HCT116 (cell line): Measurements from ENCODE around the gene OR13C3. TPM values are rescaled to one million over a fixed set of nuclear protein-coding genes. Genes with fewer than 3 reads are reported as not detected.

Experiments
- ATAC-seq: fragments of 200-7000 bp; cut with Tn5 transposase; 2 replicates; pipeline ENCODE4 v1.9.1; 2020; ENCODE audit warnings: mild to moderate bottlenecking, moderate library complexity
- BruUV-seq: library from RNA; stranded (reverse); fragments of 400-500 nt; replicated peaks from 2 replicates; lab custom pipeline; 2021; lab: Mats Ljungman, UMichigan
- CTCF ChIA-PET: fragments of 300-600 bp; sonication (Branson Sonifier 250); formaldehyde crosslinking; loops from one replicate; lab custom pipeline; 2021; ENCODE audit warnings: antibody characterized with exemption; lab: Charles Lee
- POLR2A ChIA-PET: fragments of 300-600, 350-600 bp; sonication (Branson Sonifier 250); formaldehyde crosslinking; loops from one replicate; lab custom pipeline; 2021; ENCODE audit warnings: antibody characterized with exemption; lab: Charles Lee
- RAD21 ChIA-PET, 2 experiments: fragments of 300-600 bp; sonication (Branson Sonifier 250); formaldehyde crosslinking; loops; one replicate each; lab custom pipeline; 2023; ENCODE audit warnings: low total read pairs in 2 of 2; ENCODE audit not compliant: uncharacterized antibody in 2 of 2, unreplicated experiment in 2 of 2, low non-redundant PET in 1 of 2; lab: Charles Lee
- DNase-seq: peaks from one replicate; pipeline ENCODE4 v3.0.0-alpha.2; 2010; ENCODE audit warnings: low read depth, low spot score
- H2AFZ ChIP-seq: fragments of 200-600 bp; shearing (Covaris generic), sonication (generic); 2 replicates; pipeline ENCODE4 v1.6.1; 2017; ENCODE audit warnings: low read depth, mixed run types, mixed read lengths, antibody characterized with exemption, low read length; ENCODE audit not compliant: poor library complexity, severe bottlenecking
- H3K27ac ChIP-seq: 2 replicates; pipeline ENCODE4 v1.5.1; 2012; ENCODE audit warnings: low read depth, low read length
- H3K27me3 ChIP-seq: fragments of 200-600 bp; sonication (generic); 2 replicates; pipeline ENCODE4 v1.6.1; 2016; ENCODE audit warnings: mixed run types, low read length, mixed read lengths; ENCODE audit not compliant: insufficient read depth
- H3K36me3 ChIP-seq, 2 experiments: fragments of 200-500 bp in 1 of 2; fragments of 200-600 bp in 1 of 2; sonication (Bioruptor generic) in 1 of 2; sonication (generic) in 1 of 2; 2 replicates each; pipeline versions ENCODE4 v1.5.1 to v1.6.1; 2014 to 2016; ENCODE audit warnings: low read length in 2 of 2, inconsistent platforms in 1 of 2, mixed read lengths in 1 of 2, mixed run types in 1 of 2; ENCODE audit not compliant: insufficient read depth in 2 of 2, control insufficient read depth in 1 of 2
- H3K4me1 ChIP-seq, 2 experiments: fragments of 200-600 bp in 1 of 2; sonication (generic) in 1 of 2; 2 replicates each; pipeline versions ENCODE4 v1.5.1 to v1.6.1; 2012 to 2017; ENCODE audit warnings: low read length in 2 of 2, inconsistent platforms in 1 of 2, mild to moderate bottlenecking in 1 of 2, mixed read lengths in 1 of 2, mixed run types in 1 of 2, moderate library complexity in 1 of 2; ENCODE audit not compliant: insufficient read depth in 2 of 2, control insufficient read depth in 1 of 2
- H3K4me2 ChIP-seq: fragments of 200-600 bp; sonication (generic); 2 replicates; pipeline ENCODE4 v1.6.1; 2017; ENCODE audit warnings: mixed run types, low read length, mixed read lengths
- H3K4me3 ChIP-seq, 2 experiments: fragments of 200-600 bp in 1 of 2; sonication (generic) in 1 of 2; replicated peaks in 1 of 2; 2 replicates each; pipeline ENCODE4 v1.5.1; 2011 to 2016; ENCODE audit warnings: low read length in 2 of 2, control low read depth in 1 of 2, low read depth in 1 of 2, mild to moderate bottlenecking in 1 of 2, mixed read lengths in 1 of 2, mixed run types in 1 of 2
- H3K79me2 ChIP-seq: fragments of 200-600 bp; sonication (generic); 2 replicates; pipeline ENCODE4 v1.6.1; 2017; ENCODE audit warnings: mild to moderate bottlenecking, mixed run types, low read length, moderate library complexity, mixed read lengths; ENCODE audit not compliant: insufficient read depth
- H3K9ac ChIP-seq: fragments of 200-600 bp; sonication (generic); 2 replicates; pipeline ENCODE4 v1.6.1; 2016; ENCODE audit warnings: low read length, mixed read lengths
- H3K9me2 ChIP-seq: fragments of 200-600 bp; sonication (generic), shearing (Covaris generic); 2 replicates; pipeline ENCODE4 v1.6.1; 2017; ENCODE audit warnings: mixed run types, mild to moderate bottlenecking, moderate library complexity; ENCODE audit not compliant: insufficient read depth
- H3K9me3 ChIP-seq, 2 experiments: fragments of 200-500 bp in 1 of 2; fragments of 200-600 bp in 1 of 2; sonication (Bioruptor generic) in 1 of 2; sonication (generic) in 1 of 2; 2 replicates each; pipeline ENCODE4 v1.6.1; 2014 to 2017; ENCODE audit warnings: low read length in 2 of 2, mixed read lengths in 2 of 2, inconsistent platforms in 1 of 2, low read depth in 1 of 2, mild to moderate bottlenecking in 1 of 2, mixed run types in 1 of 2, moderate library complexity in 1 of 2; ENCODE audit not compliant: control insufficient read depth in 1 of 2, insufficient read depth in 1 of 2
- H4K20me1 ChIP-seq: fragments of 200-600 bp; sonication (generic), shearing (Covaris generic); 2 replicates; pipeline ENCODE4 v1.6.1; 2017; ENCODE audit warnings: mixed run types, mild to moderate bottlenecking, moderate library complexity; ENCODE audit not compliant: insufficient read depth
- CTCF ChIP-seq, 3 experiments: fragments of 200-600 bp in 1 of 3; sonication (generic) in 1 of 3; IDR thresholded peaks in 2 of 3; conservative IDR thresholded peaks in 1 of 3; 2 replicates each; pipeline ENCODE4 v1.5.1; 2012 to 2017; ENCODE audit warnings: low read depth in 2 of 3, low read length in 2 of 3, antibody characterized with exemption in 1 of 3, borderline replicate concordance in 1 of 3, control low read depth in 1 of 3, mild to moderate bottlenecking in 1 of 3, mixed read lengths in 1 of 3, mixed run types in 1 of 3, moderate library complexity in 1 of 3; ENCODE audit not compliant: insufficient read depth in 1 of 3
- EGR1 ChIP-seq: IDR thresholded peaks from 2 replicates; pipeline ENCODE4 v1.6.1; 2012; ENCODE audit warnings: low read depth
- ELF1 ChIP-seq: IDR thresholded peaks from 2 replicates; pipeline ENCODE4 v1.6.1; 2012; ENCODE audit warnings: low read depth, borderline replicate concordance
- EZH2 ChIP-seq: fragments of 200-600 bp; sonication (generic); IDR thresholded peaks from 2 replicates; pipeline ENCODE4 v1.6.1; 2017; ENCODE audit warnings: antibody characterized with exemption, mixed run types
- FOSL1 ChIP-seq: IDR thresholded peaks from 2 replicates; pipeline ENCODE4 v1.6.1; 2012; ENCODE audit warnings: low read depth
- JUND ChIP-seq: IDR thresholded peaks from 2 replicates; pipeline ENCODE4 v1.6.1; 2012
- POLR2A ChIP-seq: IDR thresholded peaks from 2 replicates; pipeline ENCODE4 v1.7.0; 2011; ENCODE audit warnings: borderline replicate concordance; ENCODE audit not compliant: insufficient read depth, insufficient read length; ENCODE audit errors: extremely low read depth
- POLR2AphosphoS5 ChIP-seq: IDR thresholded peaks from 2 replicates; pipeline ENCODE4 v1.6.1; 2011; ENCODE audit warnings: mild to moderate bottlenecking, low read depth, low read length, moderate library complexity
- SP1 ChIP-seq: IDR thresholded peaks from 2 replicates; pipeline ENCODE4 v1.6.1; 2012; ENCODE audit warnings: low read depth
- SRF ChIP-seq: IDR thresholded peaks from 2 replicates; pipeline ENCODE4 v1.6.1; 2012; ENCODE audit warnings: low read depth
- TCF7L2 ChIP-seq: IDR thresholded peaks from 2 replicates; pipeline ENCODE4 v1.7.0; 2011; ENCODE audit warnings: borderline replicate concordance, inconsistent platforms; ENCODE audit not compliant: insufficient read depth, insufficient read length; ENCODE audit errors: extremely low read depth
- ZFX ChIP-seq: fragments of 450-650 bp; IDR thresholded peaks from 2 replicates; pipeline ENCODE4 v1.6.1; 2017
- intact Hi-C: fragments of 100-400 bp; cut with micrococcal nuclease; formaldehyde crosslinking; loops from 2 replicates; pipeline ENCODE4 v1.10.0; 2022
- total RNA-seq: library from RNA; stranded (reverse); gene quantifications from one replicate; pipeline ENCODE4 v1.2.1, GENCODE V29; 2021; ENCODE audit not compliant: unreplicated experiment

OR13C3 gene
- total RNA-seq, 1 experiment from 2014 or later: not detected

- ChIA-PET RAD21 (no interaction called here), POLR2A (no interaction called here), CTCF (no interaction called here)
- Histone ChIP-seq H3K4me1 (no peaks in the 10 kb centered on the region), H3K27ac (no peak overlapping the region), H3K79me2 (no peaks in the 10 kb centered on the region), H3K9ac (no peak overlapping the region), H3K9me3 (no peaks in the 10 kb centered on the region), H4K20me1 (no peaks in the 10 kb centered on the region), H3K4me2 (no peak overlapping the region), H3K36me3 (no peaks in the 10 kb centered on the region), H2AFZ (no peak overlapping the region), H3K9me2 (no peaks in the 10 kb centered on the region), H3K4me3 (no peak overlapping the region), H3K27me3 (no peaks in the 10 kb centered on the region)
- no TSS peak for BruUV-seq
- DNase-seq: no peak
- ATAC-seq: no peak
- intact Hi-C loops: no loop called here
- TF ChIP-seq FOSL1: no peak
- no peak for TF ChIP-seq CTCF (IDR thresholded peaks at IDR 0.05 in 2 of 3, conservative IDR thresholded peaks at IDR 0.05 in 1 of 3; ENCODE audit: borderline replicate concordance in 1 of 3, insufficient read depth in 1 of 3, low read depth in 2 of 3, low read length in 2 of 3)
- TF ChIP-seq EGR1: no peak
- TF ChIP-seq TCF7L2: no peak
- no peak for TF ChIP-seq EZH2
- no peak for TF ChIP-seq JUND
- no peak for TF ChIP-seq ELF1
- TF ChIP-seq ZFX: no peak
- no peak for TF ChIP-seq SP1
- TF ChIP-seq POLR2AphosphoS5: no peak
- TF ChIP-seq SRF: no peak
- TF ChIP-seq POLR2A: no peak
These were observed 30.1 kb downstream of the OR13C3 start for GRCh38 chr9:104506565-104506964.
